H9 (cell line): ENCODE measurements around the gene TMEM63C. TPM values are rescaled to one million over a fixed set of nuclear protein-coding genes. Genes with fewer than 3 reads are reported as not detected.

Experiments
- DNase-seq: peaks from one replicate; pipeline ENCODE4 v3.0.0-alpha.2; 2017
- H2AFZ ChIP-seq: one replicate; pipeline ENCODE4 v1.6.1; 2013; ENCODE audit warnings: mild to moderate bottlenecking, low read length, control low read depth, moderate library complexity
- H2AK5ac ChIP-seq: 2 replicates; pipeline ENCODE4 v1.6.1; 2013; ENCODE audit warnings: low read length, control low read depth, mixed read lengths; ENCODE audit not compliant: insufficient read length
- H2BK120ac ChIP-seq: one replicate; pipeline ENCODE4 v1.6.1; 2013; ENCODE audit warnings: low read depth, mild to moderate bottlenecking, low read length, control low read depth, inconsistent platforms; ENCODE audit not compliant: poor library complexity, severe bottlenecking
- H2BK12ac ChIP-seq: 2 replicates; pipeline ENCODE4 v1.6.1; 2013; ENCODE audit warnings: low read length, control low read depth, mixed read lengths, low read depth; ENCODE audit not compliant: insufficient read length
- H2BK15ac ChIP-seq: 2 replicates; pipeline ENCODE4 v1.6.1; 2013; ENCODE audit warnings: low read depth, low read length, control low read depth
- H2BK20ac ChIP-seq: one replicate; pipeline ENCODE4 v1.6.1; 2013; ENCODE audit warnings: low read depth, mild to moderate bottlenecking, low read length, control low read depth, inconsistent platforms; ENCODE audit not compliant: poor library complexity, severe bottlenecking
- H2BK5ac ChIP-seq: 2 replicates; pipeline ENCODE4 v1.6.1; 2013; ENCODE audit warnings: low read length, control low read depth, mixed read lengths; ENCODE audit not compliant: insufficient read length
- H3K14ac ChIP-seq: 2 replicates; pipeline ENCODE4 v1.6.1; 2013; ENCODE audit warnings: low read length, control low read depth; ENCODE audit not compliant: insufficient read depth
- H3K18ac ChIP-seq: 2 replicates; pipeline ENCODE4 v1.6.1; 2013; ENCODE audit warnings: low read depth, mild to moderate bottlenecking, mixed read lengths, low read length, control low read depth; ENCODE audit not compliant: insufficient read length
- H3K23ac ChIP-seq: 2 replicates; pipeline ENCODE4 v1.6.1; 2013; ENCODE audit warnings: low read length, control low read depth, mixed read lengths, low read depth; ENCODE audit not compliant: insufficient read length
- H3K23me2 ChIP-seq: 2 replicates; pipeline ENCODE4 v1.6.1; 2013; ENCODE audit warnings: low read depth, mild to moderate bottlenecking, mixed read lengths, low read length, control low read depth; ENCODE audit not compliant: insufficient read length, poor library complexity, severe bottlenecking
- H3K27ac ChIP-seq: 2 replicates; pipeline ENCODE4 v1.5.1; 2013; ENCODE audit warnings: low read length, control low read depth, mixed read lengths, low read depth; ENCODE audit not compliant: insufficient read length
- H3K27me3 ChIP-seq: 2 replicates; pipeline ENCODE4 v1.6.1; 2013; ENCODE audit warnings: low read length, control low read depth, inconsistent platforms; ENCODE audit not compliant: insufficient read depth
- H3K4ac ChIP-seq: 2 replicates; pipeline ENCODE4 v1.6.1; 2013; ENCODE audit warnings: low read depth, mild to moderate bottlenecking, control low read depth, inconsistent platforms, low read length, moderate library complexity
- H3K4me1 ChIP-seq: 2 replicates; pipeline ENCODE4 v1.6.1; 2013; ENCODE audit warnings: low read length, control low read depth, inconsistent platforms; ENCODE audit not compliant: insufficient read depth
- H3K4me2 ChIP-seq: 2 replicates; pipeline ENCODE4 v1.6.1; 2013; ENCODE audit warnings: low read length, control low read depth, mixed read lengths; ENCODE audit not compliant: insufficient read length, insufficient read depth
- H3K56ac ChIP-seq: 2 replicates; pipeline ENCODE4 v1.6.1; 2013; ENCODE audit warnings: low read depth, mild to moderate bottlenecking, mixed read lengths, low read length, control low read depth; ENCODE audit not compliant: insufficient read length
- H3K79me1 ChIP-seq: 2 replicates; pipeline ENCODE4 v1.6.1; 2013; ENCODE audit warnings: low read depth, mild to moderate bottlenecking, moderate library complexity, low read length, control low read depth, inconsistent platforms; ENCODE audit not compliant: insufficient read depth, poor library complexity, severe bottlenecking
- H3K79me2 ChIP-seq: 2 replicates; pipeline ENCODE4 v1.6.1; 2013; ENCODE audit warnings: low read length, control low read depth, inconsistent platforms; ENCODE audit not compliant: insufficient read depth
- H3K9ac ChIP-seq: 2 replicates; pipeline ENCODE4 v1.6.1; 2013; ENCODE audit warnings: low read length, control low read depth, mixed read lengths; ENCODE audit not compliant: insufficient read length; ENCODE audit errors: extremely low read depth
- H3K9me3 ChIP-seq: one replicate; pipeline ENCODE4 v1.6.1; 2013; ENCODE audit warnings: low read depth, low read length, inconsistent platforms; ENCODE audit not compliant: control insufficient read depth
- H3T11ph ChIP-seq: one replicate; pipeline ENCODE4 v1.6.1; 2013; ENCODE audit warnings: mild to moderate bottlenecking, low read length, control low read depth, inconsistent platforms
- H4K20me1 ChIP-seq: one replicate; pipeline ENCODE4 v1.6.1; 2013; ENCODE audit not compliant: control insufficient read depth, insufficient read length, insufficient read depth
- H4K5ac ChIP-seq: 2 replicates; pipeline ENCODE4 v1.6.1; 2013; ENCODE audit warnings: low read depth, mild to moderate bottlenecking, mixed read lengths, low read length, control low read depth; ENCODE audit not compliant: insufficient read length
- H4K8ac ChIP-seq: replicated peaks from 2 replicates; pipeline ENCODE4 v1.6.1; 2013; ENCODE audit warnings: low read length, control low read depth, mixed read lengths, low read depth; ENCODE audit not compliant: insufficient read length
- H4K91ac ChIP-seq: 2 replicates; pipeline ENCODE4 v1.6.1; 2013; ENCODE audit warnings: low read depth, mild to moderate bottlenecking, moderate library complexity, mixed read lengths, low read length, control low read depth; ENCODE audit not compliant: insufficient read length
- H3K27ac Mint-ChIP-seq, 3 experiments: 2 replicates in 2 of 3; 3 replicates in 1 of 3; pipeline ENCODE4 v1.8.0; 2020 to 2021; ENCODE audit warnings: mixed read lengths in 3 of 3, mild to moderate bottlenecking in 1 of 3, moderate library complexity in 1 of 3
- H3K27me3 Mint-ChIP-seq: 2 replicates; pipeline ENCODE4 v1.8.0; 2021; ENCODE audit warnings: low read depth, mild to moderate bottlenecking, moderate library complexity, mixed read lengths
- H3K36me3 Mint-ChIP-seq, 3 experiments: 2 replicates in 2 of 3; 3 replicates in 1 of 3; pipeline ENCODE4 v1.8.0; 2020 to 2021; ENCODE audit warnings: low read depth in 3 of 3, mixed read lengths in 3 of 3; ENCODE audit not compliant: insufficient read depth in 1 of 3
- H3K4me1 Mint-ChIP-seq, 2 experiments: 2 replicates each; pipeline ENCODE4 v1.8.0; 2020; ENCODE audit warnings: mixed read lengths in 2 of 2
- H3K4me3 Mint-ChIP-seq, 2 experiments: 2 replicates in 1 of 2; 3 replicates in 1 of 2; pipeline ENCODE4 v1.8.0; 2020 to 2021; ENCODE audit warnings: mild to moderate bottlenecking in 2 of 2, mixed read lengths in 2 of 2, moderate library complexity in 1 of 2
- H3K9me3 Mint-ChIP-seq, 2 experiments: 2 replicates in 1 of 2; 3 replicates in 1 of 2; pipeline ENCODE4 v1.8.0; 2020; ENCODE audit warnings: mild to moderate bottlenecking in 2 of 2, mixed read lengths in 2 of 2, moderate library complexity in 1 of 2
- WGBS: extraction: QIAGEN DNeasy Blood & Tissue Kit; methylation state at CpG from one replicate; pipeline ENCODE4 v1.1.7; 2013; ENCODE audit warnings: missing lambda C conversion rate, low lambda C conversion rate, mixed read lengths; ENCODE audit not compliant: insufficient read length; ENCODE audit errors: extremely low coverage; 5-methylcytosine and 5-hydroxymethylcytosine counted together
- total RNA-seq: library from RNA; stranded (reverse); gene quantifications from 2 replicates; pipeline ENCODE4 v1.2.1, GENCODE V29; 2021
- TF ChIP-seq, protein P1 (sequence below): fragments of 200-600 bp; sonication (generic); conservative IDR thresholded peaks from 3 replicates; pipeline ENCODE4 v1.8.0; 2021; ENCODE audit warnings: antibody characterized with exemption, mild to moderate bottlenecking

The TMEM63C gene
- total RNA-seq, 1 experiment from 2014 or later = 2.2 TPM

DNA sequence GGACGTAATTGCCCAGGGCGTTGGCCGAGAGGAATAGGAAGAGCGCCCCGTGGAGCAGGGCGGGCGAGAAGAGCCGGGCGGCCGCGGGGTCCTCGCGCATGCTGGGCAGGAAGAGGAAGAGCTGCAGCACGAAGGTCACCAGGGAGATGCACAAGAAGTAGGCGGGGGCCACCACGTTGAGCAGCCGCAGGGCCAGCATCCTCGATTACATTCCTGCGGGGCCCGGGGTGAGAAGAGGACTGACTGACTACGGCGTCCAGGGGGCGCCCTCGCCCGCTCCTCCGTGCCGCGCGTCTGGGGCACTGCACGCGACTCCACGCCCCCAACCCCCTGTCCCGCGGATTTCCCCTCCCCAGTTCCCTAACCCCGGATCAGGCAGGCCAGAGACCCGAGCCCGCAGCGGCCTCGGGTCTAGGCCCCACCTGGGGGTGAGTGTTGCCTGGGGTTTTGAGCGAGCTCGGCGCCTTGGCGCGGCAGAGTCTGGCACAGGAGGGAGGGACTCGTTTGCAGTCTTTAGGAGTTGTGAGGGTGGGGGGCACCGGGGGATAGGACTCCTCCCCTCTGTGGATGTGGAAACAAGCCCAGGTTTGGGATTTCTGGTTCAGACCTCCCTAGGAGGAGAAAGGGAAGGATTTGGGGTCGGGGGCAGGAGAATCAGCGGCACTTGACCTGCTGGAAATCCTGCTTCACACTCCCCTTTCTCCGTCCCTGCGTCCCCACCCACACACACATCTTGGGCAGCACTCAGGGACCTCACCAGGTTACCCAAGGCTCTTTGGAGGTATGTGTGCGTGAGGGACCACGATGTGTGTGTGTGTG is 41.8 kb upstream of the TMEM63C start:
- H3K27ac ChIP-seq = no peak overlapping the region
- no peak overlapping the region for H3K4ac ChIP-seq
- Mint-ChIP-seq H3K9me3 (no peaks in the 10 kb centered on the region), H3K36me3 (peaks cover 9 to 31% (median 28%) of the 10 kb centered on the region in 3 experiments), H3K4me1 (peaks cover 39 to 41% of the 10 kb centered on the region in 2 experiments), H3K4me3 (peak overlapping the region; percentile 77 to 95), H3K27ac (no peak overlapping the region), H3K27me3 (peaks cover 22% of the 10 kb centered on the region)
- H4K20me1 ChIP-seq = no peaks in the 10 kb centered on the region
- peaks cover 2% of the 10 kb centered on the region; the same call in 1 of the 2 replicates for H3K79me2 ChIP-seq
- no peak overlapping the region for H3T11ph ChIP-seq
- H2BK20ac ChIP-seq = no peak overlapping the region
- no peak overlapping the region for H4K5ac ChIP-seq
- no peak overlapping the region for H3K56ac ChIP-seq
- no peak overlapping the region for H3K18ac ChIP-seq
- H3K4me1 ChIP-seq = peaks cover 13% of the 10 kb centered on the region; the same call in 1 of the 2 replicates
- H3K79me1 ChIP-seq = no peaks in the 10 kb centered on the region
- TF ChIP-seq, protein P1, sequence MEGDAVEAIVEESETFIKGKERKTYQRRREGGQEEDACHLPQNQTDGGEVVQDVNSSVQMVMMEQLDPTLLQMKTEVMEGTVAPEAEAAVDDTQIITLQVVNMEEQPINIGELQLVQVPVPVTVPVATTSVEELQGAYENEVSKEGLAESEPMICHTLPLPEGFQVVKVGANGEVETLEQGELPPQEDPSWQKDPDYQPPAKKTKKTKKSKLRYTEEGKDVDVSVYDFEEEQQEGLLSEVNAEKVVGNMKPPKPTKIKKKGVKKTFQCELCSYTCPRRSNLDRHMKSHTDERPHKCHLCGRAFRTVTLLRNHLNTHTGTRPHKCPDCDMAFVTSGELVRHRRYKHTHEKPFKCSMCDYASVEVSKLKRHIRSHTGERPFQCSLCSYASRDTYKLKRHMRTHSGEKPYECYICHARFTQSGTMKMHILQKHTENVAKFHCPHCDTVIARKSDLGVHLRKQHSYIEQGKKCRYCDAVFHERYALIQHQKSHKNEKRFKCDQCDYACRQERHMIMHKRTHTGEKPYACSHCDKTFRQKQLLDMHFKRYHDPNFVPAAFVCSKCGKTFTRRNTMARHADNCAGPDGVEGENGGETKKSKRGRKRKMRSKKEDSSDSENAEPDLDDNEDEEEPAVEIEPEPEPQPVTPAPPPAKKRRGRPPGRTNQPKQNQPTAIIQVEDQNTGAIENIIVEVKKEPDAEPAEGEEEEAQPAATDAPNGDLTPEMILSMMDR = peak; percentile 96
- H2BK15ac ChIP-seq = no peak overlapping the region
- H2AFZ ChIP-seq = no peak overlapping the region
- H4K8ac ChIP-seq = no peak overlapping the region
- H4K91ac ChIP-seq = no peak overlapping the region
- no peak overlapping the region for H3K23ac ChIP-seq
- H3K9me3 ChIP-seq = no peaks in the 10 kb centered on the region
- no peak overlapping the region for H2AK5ac ChIP-seq
- no peak overlapping the region for H2BK120ac ChIP-seq
- H2BK12ac ChIP-seq = no peak overlapping the region
- H3K14ac ChIP-seq = no peak overlapping the region
- H2BK5ac ChIP-seq = no peak overlapping the region
- H3K9ac ChIP-seq = no peak overlapping the region
- DNase-seq = peak; percentile 91
- no peaks in the 10 kb centered on the region for H3K27me3 ChIP-seq
- peaks cover 29% of the 10 kb centered on the region for H3K23me2 ChIP-seq
- peak overlapping the region; percentile 82 for H3K4me2 ChIP-seq
- no CpG with 5 or more reads among the region's 52 CpGs for WGBS
